ENCODE results near the gene HHATL. TPM values are rescaled to one million over a fixed set of nuclear protein-coding genes. Genes with fewer than 3 reads are reported as not detected.

The HHATL gene
- total RNA-seq, 2 experiments from 2014 or later = not detected

DNA sequence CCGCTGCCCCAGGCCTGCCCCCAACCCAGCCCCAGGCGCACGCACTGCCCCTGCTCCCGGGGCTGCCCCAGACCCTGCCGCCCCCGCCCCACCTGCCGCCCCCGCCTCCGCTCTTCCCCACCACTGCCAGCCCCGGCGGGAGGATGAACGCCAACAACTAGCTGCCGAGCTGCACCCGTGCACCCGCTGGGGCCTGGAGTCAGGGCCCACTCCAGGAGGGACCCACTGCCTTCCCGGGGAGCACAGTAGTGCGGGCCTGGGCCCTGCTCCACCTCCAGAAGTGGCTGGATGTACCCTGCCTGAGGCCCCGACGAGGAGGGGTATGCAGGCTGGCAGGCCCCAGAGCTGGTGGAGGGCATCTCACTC lies 38.2 kb downstream of the HHATL start:
- CTCF ChIA-PET (ENCODE audit: unreplicated experiment) = no interaction called here
- POLR2A ChIA-PET = interaction anchor here (0.6 kb wide), 1 partner anchor 53 kb away, joined by 3 read pairs; no protein-coding TSS in a partner anchor
- no TSS peak for BruUV-seq (replicated peaks)
- no peaks in the 10 kb centered on the region for H3K9me2 ChIP-seq (ENCODE audit: insufficient read depth, low read length)
- H3K4me2 ChIP-seq (ENCODE audit: low read length) = no peak overlapping the region
- no peaks in the 10 kb centered on the region for H3K9me3 ChIP-seq (ENCODE audit: low read length)
- H3K4me1 ChIP-seq (ENCODE audit: insufficient read depth, low read length, poor library complexity, severe bottlenecking) = no peaks in the 10 kb centered on the region
- no peak overlapping the region for H2AFZ ChIP-seq (ENCODE audit: low read length)
- no peak overlapping the region for H3K27ac ChIP-seq (ENCODE audit: low read depth, low read length, poor library complexity, severe bottlenecking)
- TF ChIP-seq, protein P1, sequence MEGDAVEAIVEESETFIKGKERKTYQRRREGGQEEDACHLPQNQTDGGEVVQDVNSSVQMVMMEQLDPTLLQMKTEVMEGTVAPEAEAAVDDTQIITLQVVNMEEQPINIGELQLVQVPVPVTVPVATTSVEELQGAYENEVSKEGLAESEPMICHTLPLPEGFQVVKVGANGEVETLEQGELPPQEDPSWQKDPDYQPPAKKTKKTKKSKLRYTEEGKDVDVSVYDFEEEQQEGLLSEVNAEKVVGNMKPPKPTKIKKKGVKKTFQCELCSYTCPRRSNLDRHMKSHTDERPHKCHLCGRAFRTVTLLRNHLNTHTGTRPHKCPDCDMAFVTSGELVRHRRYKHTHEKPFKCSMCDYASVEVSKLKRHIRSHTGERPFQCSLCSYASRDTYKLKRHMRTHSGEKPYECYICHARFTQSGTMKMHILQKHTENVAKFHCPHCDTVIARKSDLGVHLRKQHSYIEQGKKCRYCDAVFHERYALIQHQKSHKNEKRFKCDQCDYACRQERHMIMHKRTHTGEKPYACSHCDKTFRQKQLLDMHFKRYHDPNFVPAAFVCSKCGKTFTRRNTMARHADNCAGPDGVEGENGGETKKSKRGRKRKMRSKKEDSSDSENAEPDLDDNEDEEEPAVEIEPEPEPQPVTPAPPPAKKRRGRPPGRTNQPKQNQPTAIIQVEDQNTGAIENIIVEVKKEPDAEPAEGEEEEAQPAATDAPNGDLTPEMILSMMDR (conservative IDR thresholded peaks at IDR 0.05; ENCODE audit: low read length) = no peak
- H3K4me3 ChIP-seq (ENCODE audit: low read depth, low read length, poor library complexity, severe bottlenecking) = no peak overlapping the region
- DNase-seq (ENCODE audit: low spot score) = no peak
- no peaks in the 10 kb centered on the region for H4K20me1 ChIP-seq (ENCODE audit: insufficient read depth, low read length)
- intact Hi-C loops (cut with micrococcal nuclease; ENCODE audit: unreplicated experiment) = no loop called here
- H3K36me3 ChIP-seq (ENCODE audit: insufficient read depth, low read length) = no peaks in the 10 kb centered on the region
- no peaks in the 10 kb centered on the region for H3K79me2 ChIP-seq (ENCODE audit: insufficient read depth, low read depth, low read length)

DNA sequence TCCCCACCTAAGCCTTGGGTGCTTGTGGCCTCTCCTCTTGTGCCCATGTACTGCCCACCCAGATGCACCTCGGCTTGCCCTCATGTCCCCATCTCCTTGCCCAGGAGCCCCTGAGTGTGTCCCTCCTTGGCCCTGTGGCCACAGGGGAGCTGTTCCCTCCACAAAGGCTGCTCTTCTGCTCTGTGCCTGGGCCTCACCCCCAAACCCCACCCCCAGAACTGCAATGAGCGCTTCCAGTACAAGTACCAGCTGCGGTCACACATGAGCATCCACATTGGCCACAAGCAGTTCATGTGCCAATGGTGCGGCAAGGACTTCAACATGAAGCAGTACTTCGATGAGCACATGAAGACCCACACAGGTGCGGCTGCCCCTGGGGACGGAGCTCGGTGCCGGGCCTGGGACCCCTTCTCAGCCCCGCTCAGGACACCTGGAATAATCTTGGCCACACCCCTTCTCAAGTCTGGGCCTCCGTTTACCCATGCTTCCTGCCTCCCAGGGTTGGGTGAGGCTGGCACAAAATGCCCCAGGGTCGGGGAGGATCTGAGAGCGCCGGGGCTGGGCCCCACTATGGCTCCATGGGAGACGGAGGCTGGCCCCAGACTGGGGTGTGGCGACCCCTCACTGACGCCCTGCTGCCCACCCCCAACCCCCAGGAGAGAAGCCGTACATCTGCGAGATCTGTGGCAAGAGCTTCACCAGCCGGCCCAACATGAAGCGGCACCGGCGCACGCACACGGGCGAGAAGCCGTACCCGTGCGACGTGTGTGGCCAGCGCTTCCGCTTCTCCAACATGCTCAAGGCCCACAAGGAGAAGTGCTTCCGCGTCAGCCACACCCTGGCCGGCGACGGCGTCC lies 38.8 kb downstream of the HHATL start:
- Histone ChIP-seq H3K9me2 (ENCODE audit: insufficient read depth, low read length) (no peaks in the 10 kb centered on the region), H3K4me1 (ENCODE audit: insufficient read depth, low read length, poor library complexity, severe bottlenecking) (no peaks in the 10 kb centered on the region), H3K4me3 (ENCODE audit: low read depth, low read length, poor library complexity, severe bottlenecking) (no peak overlapping the region), H3K9me3 (ENCODE audit: low read length) (no peaks in the 10 kb centered on the region), H2AFZ (ENCODE audit: low read length) (no peak overlapping the region), H3K4me2 (ENCODE audit: low read length) (0 out of 2 replicates have a peak overlapping the region, but pooled peaks have one; percentile 8), H3K36me3 (ENCODE audit: insufficient read depth, low read length) (no peaks in the 10 kb centered on the region), H4K20me1 (ENCODE audit: insufficient read depth, low read length) (no peaks in the 10 kb centered on the region), H3K27ac (ENCODE audit: low read depth, low read length, poor library complexity, severe bottlenecking) (no peak overlapping the region), H3K79me2 (ENCODE audit: insufficient read depth, low read depth, low read length) (no peaks in the 10 kb centered on the region)
- intact Hi-C loops (cut with micrococcal nuclease; ENCODE audit: unreplicated experiment) = no loop called here
- no TSS peak for BruUV-seq (replicated peaks)
- CTCF ChIA-PET (ENCODE audit: unreplicated experiment) = no interaction called here
- DNase-seq (ENCODE audit: low spot score) = peak; percentile 62
- POLR2A ChIA-PET = interaction anchor here (0.7 to 0.8 kb wide), 2 partner anchors 83 to 111 kb away, joined by 3 read pairs; no protein-coding TSS in a partner anchor
- TF ChIP-seq EZH2phosphoT487 (IDR thresholded peaks at IDR 0.05; ENCODE audit: borderline replicate concordance, low read depth, low read length) = no peak
- TF ChIP-seq, protein P1 (conservative IDR thresholded peaks at IDR 0.05; ENCODE audit: low read length) = no peak
